ENCODE measurements around the gene RBM6. TPM values are rescaled to one million over a fixed set of nuclear protein-coding genes. Genes with fewer than 3 reads are reported as not detected.

The RBM6 gene
- 100 to 1,000 TPM in 1 of 4 donors, 10 to 100 TPM in 3; 62.3 to 137 (median 88.4) TPM for total RNA-seq

GRCh38 chr3:49939858-49940666 is at the start of gene RBM6:
Gene RBM6 (plus strand): TSS chr3:49940150. CDS start chr3:49962642, 22,492 bp downstream.
- TF ChIP-seq CTCF (IDR thresholded peaks at IDR 0.05) = no peak
- peak; percentile 100 for ATAC-seq (ENCODE audit: low FRiP score)
- DNase-seq (ENCODE audit: low spot score) = peak; percentile 82

GRCh38 chr3:49895791-49896190 is 44.2 kb upstream of the RBM6 start:
- DNase-seq (ENCODE audit: low spot score) (no peak), ATAC-seq (ENCODE audit: low FRiP score) (no peak)
- TF ChIP-seq CTCF (IDR thresholded peaks at IDR 0.05) = no peak

- no peak for TF ChIP-seq CTCF (IDR thresholded peaks at IDR 0.05)
- DNase-seq (ENCODE audit: low spot score) = no peak
- no peak for ATAC-seq (ENCODE audit: low FRiP score)
Measured at GRCh38 chr3:49896345-49896744, 43.6 kb upstream of the RBM6 start.

GRCh38 chr3:49898991-49899390 is 41.0 kb upstream of the RBM6 start:
- no peak for ATAC-seq (ENCODE audit: low FRiP score)
- no peak for TF ChIP-seq CTCF (IDR thresholded peaks at IDR 0.05)
- no peak for DNase-seq (ENCODE audit: low spot score)

GRCh38 chr3:49899815-49900214 is 40.1 kb upstream of the RBM6 start:
- ATAC-seq (ENCODE audit: low FRiP score) = no peak
- DNase-seq (ENCODE audit: low spot score) = no peak
- no peak for TF ChIP-seq CTCF (IDR thresholded peaks at IDR 0.05)

GRCh38 chr3:49900491-49901153 is 39.3 kb upstream of the RBM6 start:
- ATAC-seq (ENCODE audit: low FRiP score) = peak; percentile 79
- DNase-seq (ENCODE audit: low spot score) = no peak
- TF ChIP-seq CTCF (IDR thresholded peaks at IDR 0.05) = no peak

Measured in omental fat pad (tissue), 4 donors.